Colon (tissue), 2 donors: ENCODE measurements around the gene EHD3.

Source experiments
- FAIRE-seq: peaks from 2 replicates; lab custom pipeline; 2012; peaks lifted over from hg19 to GRCh38; lab: Jason Lieb, UNC
- donor health status: control.
- donor health status: control.

EHD3 gene

GRCh38 chr2:31294196-31294595 is 60.2 kb downstream of the EHD3 start:
- FAIRE-seq, result no peak

DNA sequence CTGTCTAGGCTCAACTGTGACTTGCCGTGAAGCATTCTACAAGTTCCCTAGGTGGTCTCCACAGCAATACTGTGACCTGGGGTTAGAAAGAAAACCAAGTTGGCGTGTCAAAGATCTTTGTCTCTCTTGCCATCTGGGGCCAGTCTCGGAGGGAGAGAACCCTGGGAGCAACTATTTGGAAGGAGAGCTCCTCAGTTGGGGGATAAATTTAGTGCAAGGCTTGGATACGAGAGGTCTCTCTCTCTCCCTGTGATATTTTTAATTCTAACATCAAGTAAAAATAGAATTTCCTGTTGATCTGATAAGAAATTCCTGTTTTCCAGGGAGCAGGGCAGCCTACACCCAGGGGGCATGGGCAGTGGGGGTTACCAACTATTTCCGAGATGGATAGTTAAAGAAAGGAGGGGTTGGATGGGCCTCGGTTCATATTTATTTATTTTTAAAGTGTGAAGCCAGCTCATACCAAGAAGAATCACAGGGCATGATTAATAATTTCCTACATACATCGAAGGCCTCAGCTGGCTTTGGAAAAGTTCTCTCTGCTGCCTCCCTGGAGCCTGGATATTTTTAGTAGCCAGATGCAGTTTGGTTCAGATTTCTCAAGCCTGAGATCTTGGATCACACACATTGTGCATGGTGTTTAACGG is 62.8 kb downstream of the EHD3 start:
- no peak for FAIRE-seq

GRCh38 chr2:31297751-31298150 is 63.8 kb downstream of the EHD3 start:
- FAIRE-seq, result no peak

- no peak for FAIRE-seq
These were observed 65.6 kb downstream of the EHD3 start for GRCh38 chr2:31299547-31299946.

DNA sequence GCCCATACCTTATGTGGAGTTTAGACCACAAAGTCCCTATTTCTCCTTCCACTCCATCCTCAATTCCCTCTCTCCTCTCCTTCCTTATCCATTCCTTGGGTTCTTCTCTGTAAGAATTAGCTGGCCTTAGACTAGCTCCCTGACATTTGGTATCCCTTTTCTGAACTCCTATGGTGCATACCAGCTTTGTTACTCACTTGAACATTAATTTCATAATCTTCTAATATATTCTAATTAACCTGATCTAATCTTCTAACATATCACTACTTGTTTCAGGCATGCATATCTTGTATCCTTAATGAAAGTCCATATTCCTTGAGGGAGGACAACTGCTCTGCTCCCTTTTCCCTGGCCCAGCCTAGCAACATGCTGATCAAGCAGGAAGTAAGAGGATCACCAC is 66.4 kb downstream of the EHD3 start:
- no peak for FAIRE-seq

GRCh38 chr2:31302940-31303563 is 69.1 kb downstream of the EHD3 start:
- FAIRE-seq, result no peak

DNA sequence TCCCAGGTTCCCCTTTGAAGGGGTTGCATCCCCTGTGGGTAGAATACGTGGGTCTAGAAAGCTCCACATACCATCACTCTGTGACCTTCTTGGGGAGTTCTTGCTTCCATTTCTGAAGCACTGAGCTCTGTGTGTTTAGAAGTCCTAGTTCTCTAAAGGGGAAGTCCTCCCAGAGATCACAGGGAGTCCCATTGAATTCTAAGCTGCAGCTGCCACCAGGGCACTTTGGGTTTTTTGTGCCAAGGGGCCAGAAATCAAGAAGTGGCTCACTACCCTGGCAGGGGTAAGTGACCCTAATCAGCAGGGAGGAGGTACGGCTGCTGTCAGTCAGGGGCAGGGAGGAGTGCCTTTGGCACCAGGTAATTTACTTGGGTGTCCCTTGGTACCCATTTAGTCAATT is 70.9 kb downstream of the EHD3 start:
- FAIRE-seq, result no peak

DNA sequence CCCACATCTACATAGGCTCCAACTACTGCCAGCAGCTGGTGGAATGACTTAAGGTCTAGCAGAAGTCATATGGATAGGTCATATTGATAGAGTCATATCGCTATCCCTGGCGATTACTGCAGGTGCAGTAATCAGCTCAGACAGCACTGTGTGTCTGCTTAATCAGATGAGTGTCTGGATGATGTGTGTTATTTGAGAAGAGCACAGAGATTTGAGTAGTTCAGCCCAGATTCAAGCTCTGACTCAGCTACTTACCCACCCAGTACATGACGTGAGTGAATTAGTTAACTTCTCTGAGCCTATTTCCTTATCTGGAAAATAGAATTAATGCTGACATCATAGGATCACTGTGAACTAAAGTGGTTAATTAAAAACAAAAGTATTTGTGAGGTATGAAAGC is 78.9 kb downstream of the EHD3 start:
- no peak for FAIRE-seq

GRCh38 chr2:31314761-31315160 is 80.8 kb downstream of the EHD3 start:
- FAIRE-seq, result no peak

DNA sequence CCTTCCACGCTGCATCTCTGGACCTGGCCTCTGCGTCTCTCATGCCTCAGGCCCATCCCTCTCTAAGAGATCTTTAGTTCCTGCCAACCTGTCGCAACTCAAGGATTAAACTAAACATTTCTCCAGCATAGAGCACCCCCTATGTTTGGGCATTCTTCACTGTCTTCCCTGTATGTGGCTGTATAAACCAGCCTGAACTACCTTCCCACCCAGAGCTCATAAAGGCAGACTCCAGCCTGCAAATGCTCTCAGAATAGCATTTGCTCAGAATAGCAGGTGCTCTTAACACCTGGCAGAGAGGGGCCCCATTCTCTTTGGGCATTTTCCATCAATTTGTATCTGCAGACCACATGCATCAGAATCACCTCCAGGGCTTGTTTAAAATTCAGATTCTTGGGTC is 83.4 kb downstream of the EHD3 start:
- FAIRE-seq, result no peak

- FAIRE-seq, result no peak
These were observed 84.7 kb downstream of the EHD3 start for GRCh38 chr2:31318361-31319336.
